HL-60 (cell line): ENCODE data around the gene DNTTIP2.
"Not testable (repeated sequence)": the region's sequence is repeated elsewhere in the genome, so short reads cannot be mapped to it uniquely, and the experiment has no call there.

Experiments used
- DNase-seq, 2 experiments: peaks; one replicate each; pipeline ENCODE4 v3.0.0-alpha.2; 2010 to 2020; ENCODE audit warnings: low read depth in 1 of 2, low spot score in 1 of 2
- H3K27ac ChIP-seq: fragments of 250-450 bp; sonication (Bioruptor Pico); replicated peaks from 2 replicates; pipeline ENCODE4 v1.5.1; 2020; ENCODE audit warnings: mild to moderate bottlenecking, moderate library complexity
- H3K27me3 ChIP-seq: fragments of 250-450 bp; sonication (Bioruptor Pico); 2 replicates; pipeline ENCODE4 v1.5.1; 2021; ENCODE audit warnings: mild to moderate bottlenecking, moderate library complexity; ENCODE audit not compliant: insufficient read depth, poor library complexity, severe bottlenecking
- H3K4me3 ChIP-seq: replicated peaks from 2 replicates; pipeline ENCODE4 v1.5.1; 2011; ENCODE audit warnings: mild to moderate bottlenecking, control low read depth, low read length; ENCODE audit not compliant: insufficient read depth
- GABPA ChIP-seq: IDR thresholded peaks from 2 replicates; pipeline ENCODE4 v1.6.1; 2012; ENCODE audit warnings: low read depth
- POLR2AphosphoS5 ChIP-seq: IDR thresholded peaks from 2 replicates; pipeline ENCODE4 v1.6.1; 2012; ENCODE audit warnings: low read depth
- REST ChIP-seq: IDR thresholded peaks from 2 replicates; pipeline ENCODE4 v1.6.1; 2012; ENCODE audit warnings: low read depth; ENCODE audit not compliant: insufficient replicate concordance
- SPI1 ChIP-seq: IDR thresholded peaks from 2 replicates; pipeline ENCODE4 v1.6.1; 2012; ENCODE audit warnings: low read depth, mild to moderate bottlenecking, borderline replicate concordance
- TF ChIP-seq, protein P1 (sequence below): IDR thresholded peaks from one replicate; pipeline ENCODE4 v1.5.1; 2011; ENCODE audit warnings: low read length, control low read depth, inconsistent platforms; ENCODE audit not compliant: insufficient read depth

The DNTTIP2 gene

GRCh38 chr1:93865253-93865652 lies 13.8 kb downstream of the DNTTIP2 start:
- Histone ChIP-seq H3K27ac (no peak overlapping the region), H3K27me3 (no peaks in the 10 kb centered on the region), H3K4me3 (no peak overlapping the region)
- no peak for TF ChIP-seq POLR2AphosphoS5
- TF ChIP-seq, protein P1, sequence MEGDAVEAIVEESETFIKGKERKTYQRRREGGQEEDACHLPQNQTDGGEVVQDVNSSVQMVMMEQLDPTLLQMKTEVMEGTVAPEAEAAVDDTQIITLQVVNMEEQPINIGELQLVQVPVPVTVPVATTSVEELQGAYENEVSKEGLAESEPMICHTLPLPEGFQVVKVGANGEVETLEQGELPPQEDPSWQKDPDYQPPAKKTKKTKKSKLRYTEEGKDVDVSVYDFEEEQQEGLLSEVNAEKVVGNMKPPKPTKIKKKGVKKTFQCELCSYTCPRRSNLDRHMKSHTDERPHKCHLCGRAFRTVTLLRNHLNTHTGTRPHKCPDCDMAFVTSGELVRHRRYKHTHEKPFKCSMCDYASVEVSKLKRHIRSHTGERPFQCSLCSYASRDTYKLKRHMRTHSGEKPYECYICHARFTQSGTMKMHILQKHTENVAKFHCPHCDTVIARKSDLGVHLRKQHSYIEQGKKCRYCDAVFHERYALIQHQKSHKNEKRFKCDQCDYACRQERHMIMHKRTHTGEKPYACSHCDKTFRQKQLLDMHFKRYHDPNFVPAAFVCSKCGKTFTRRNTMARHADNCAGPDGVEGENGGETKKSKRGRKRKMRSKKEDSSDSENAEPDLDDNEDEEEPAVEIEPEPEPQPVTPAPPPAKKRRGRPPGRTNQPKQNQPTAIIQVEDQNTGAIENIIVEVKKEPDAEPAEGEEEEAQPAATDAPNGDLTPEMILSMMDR: no peak
- TF ChIP-seq GABPA: no peak
- no peak for TF ChIP-seq REST
- TF ChIP-seq SPI1: no peak
- DNase-seq: no peak

DNA sequence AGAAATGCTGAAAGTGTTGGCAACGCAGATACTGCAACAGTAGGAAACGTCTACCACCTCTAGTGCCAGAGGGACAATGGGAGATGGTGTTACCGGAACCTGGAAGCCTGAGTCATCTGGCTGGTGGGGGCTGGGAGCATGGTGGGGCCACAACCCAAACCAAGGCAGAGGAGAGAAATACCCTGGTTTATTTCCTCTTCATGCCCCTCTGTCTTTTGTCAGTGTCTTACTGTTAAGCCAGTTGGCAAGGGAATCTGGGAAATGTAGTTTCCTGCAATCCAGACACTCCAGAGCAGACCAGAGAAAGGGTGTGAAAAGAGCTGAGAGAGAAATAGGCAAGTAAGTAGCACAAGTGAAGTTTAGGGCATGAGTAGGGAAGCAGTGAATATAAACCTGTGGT lies 14.8 kb downstream of the DNTTIP2 start:
- DNase-seq: no peak
- TF ChIP-seq, protein P1: no peak
- TF ChIP-seq SPI1 (no peak), GABPA (no peak), REST (no peak), POLR2AphosphoS5 (no peak)
- Histone ChIP-seq H3K4me3 (no peak overlapping the region), H3K27ac (no peak overlapping the region), H3K27me3 (no peaks in the 10 kb centered on the region)

- DNase-seq, H3K27me3 ChIP-seq, H3K27ac ChIP-seq, H3K4me3 ChIP-seq: not testable (repeated sequence)
Measured at GRCh38 chr1:93857653-93858052, 21.4 kb downstream of the DNTTIP2 start.

DNA sequence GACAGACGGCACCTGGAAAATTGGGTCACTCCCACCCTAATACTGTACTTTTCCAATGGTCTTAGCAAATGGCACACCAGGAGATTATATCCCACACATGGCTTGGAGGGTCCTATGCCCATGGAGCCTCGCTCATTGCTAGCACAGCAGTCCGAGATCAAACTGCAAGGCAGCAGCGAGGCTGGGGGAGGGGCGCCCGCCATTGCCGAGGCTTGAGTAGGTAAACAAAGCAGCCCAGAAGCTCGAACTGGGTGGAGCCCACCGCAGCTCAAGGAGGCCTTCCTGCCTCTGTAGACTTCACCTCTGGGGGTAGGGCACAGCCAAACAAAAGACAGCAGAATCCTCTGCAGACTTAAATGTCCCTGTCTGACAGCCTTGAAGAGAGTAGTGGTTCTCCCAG lies 23.0 kb downstream of the DNTTIP2 start:
- not testable (repeated sequence) for H3K27me3 ChIP-seq, DNase-seq, H3K4me3 ChIP-seq, H3K27ac ChIP-seq

- DNase-seq: no peak
- no peak overlapping the region for H3K27ac ChIP-seq
- TF ChIP-seq REST (no peak), POLR2AphosphoS5 (no peak), GABPA (no peak), SPI1 (no peak)
- TF ChIP-seq, protein P1: no peak
- H3K27me3 ChIP-seq: no peaks in the 10 kb centered on the region
- H3K4me3 ChIP-seq: no peak overlapping the region
Measured at GRCh38 chr1:93853940-93854339, 25.1 kb downstream of the DNTTIP2 start.
